Activated CD8-positive, alpha-beta T cell treated with anti-CD3 and anti-CD28 coated beads for 36 hours (primary cell): Measurements from ENCODE around the gene INHBC. TPM values are rescaled to one million over a fixed set of nuclear protein-coding genes. Genes with fewer than 3 reads are reported as not detected.
"Not testable (repeated sequence)": the region's sequence is repeated elsewhere in the genome, so short reads cannot be mapped to it uniquely, and the experiment has no call there.

ENCODE experiments used
- ATAC-seq: fragments of 200-7000 bp; cut with Tn5 transposase; one replicate; pipeline ENCODE4 v1.10.0; 2021; ENCODE audit warnings: mild to moderate bottlenecking, moderate library complexity
- CTCF ChIA-PET: fragments of 350-600 bp; sonication (Branson Sonifier 250); formaldehyde crosslinking; loops from one replicate; lab custom pipeline; 2021; ENCODE audit warnings: antibody characterized with exemption; lab: Charles Lee
- POLR2A ChIA-PET: fragments of 350-600 bp; sonication (Branson Sonifier 250); formaldehyde crosslinking; loops from one replicate; lab custom pipeline; 2021; ENCODE audit warnings: antibody characterized with exemption; lab: Charles Lee
- DNase-seq: peaks from one replicate; pipeline ENCODE4 v3.0.0-alpha.2; 2020
- H3K27ac Mint-ChIP-seq: one replicate; pipeline ENCODE4 v1.8.0; 2021; ENCODE audit warnings: mild to moderate bottlenecking, mixed read lengths
- H3K27me3 Mint-ChIP-seq: one replicate; pipeline ENCODE4 v1.8.0; 2021; ENCODE audit warnings: mixed read lengths
- H3K36me3 Mint-ChIP-seq: one replicate; pipeline ENCODE4 v1.8.0; 2021; ENCODE audit warnings: low read depth, mixed read lengths
- H3K4me1 Mint-ChIP-seq: one replicate; pipeline ENCODE4 v1.8.0; 2021; ENCODE audit warnings: low read depth, mixed read lengths
- H3K4me3 Mint-ChIP-seq: one replicate; pipeline ENCODE4 v1.8.0; 2021; ENCODE audit warnings: mild to moderate bottlenecking, moderate library complexity, mixed read lengths
- H3K9me3 Mint-ChIP-seq: one replicate; pipeline ENCODE4 v1.8.0; 2021; ENCODE audit warnings: mixed read lengths
- CTCF ChIP-seq: fragments of 200-600 bp; IDR thresholded peaks from one replicate; pipeline ENCODE4 v1.8.0; 2022; ENCODE audit warnings: antibody characterized with exemption, mild to moderate bottlenecking
- intact Hi-C: fragments of 100-400 bp; cut with micrococcal nuclease; formaldehyde crosslinking; loops from one replicate; pipeline ENCODE4 v1.10.0; 2022
- total RNA-seq, 2 experiments: library from RNA; stranded (reverse); gene quantifications; one replicate each; pipeline ENCODE4 v1.2.3, GENCODE V29; 2021

The INHBC gene
- total RNA-seq, 2 experiments from 2014 or later: 0.16 TPM; not detected in 1

GRCh38 chr12:57389033-57389432, 45.6 kb upstream of the INHBC start:
- no peak overlapping the region for H3K27ac Mint-ChIP-seq
- ChIA-PET POLR2A (interaction anchor here (0.9 kb wide), 1 partner anchor 12 kb away, joined by 3 read pairs; no protein-coding TSS in a partner anchor), CTCF (interaction anchor here (0.7 to 1.5 kb wide), 5 partner anchors 38 to 70 kb away, joined by 3 to 4 read pairs (median 3); no protein-coding TSS in a partner anchor)
- no peak for TF ChIP-seq CTCF
- peaks cover 24% of the 10 kb centered on the region for H3K36me3 Mint-ChIP-seq
- intact Hi-C loops: no loop called here
- no peaks in the 10 kb centered on the region for H3K9me3 Mint-ChIP-seq
- peaks cover 5% of the 10 kb centered on the region for H3K4me1 Mint-ChIP-seq
- no peaks in the 10 kb centered on the region for H3K27me3 Mint-ChIP-seq
- no peak overlapping the region for H3K4me3 Mint-ChIP-seq
- no peak for DNase-seq
- no peak for ATAC-seq

DNA sequence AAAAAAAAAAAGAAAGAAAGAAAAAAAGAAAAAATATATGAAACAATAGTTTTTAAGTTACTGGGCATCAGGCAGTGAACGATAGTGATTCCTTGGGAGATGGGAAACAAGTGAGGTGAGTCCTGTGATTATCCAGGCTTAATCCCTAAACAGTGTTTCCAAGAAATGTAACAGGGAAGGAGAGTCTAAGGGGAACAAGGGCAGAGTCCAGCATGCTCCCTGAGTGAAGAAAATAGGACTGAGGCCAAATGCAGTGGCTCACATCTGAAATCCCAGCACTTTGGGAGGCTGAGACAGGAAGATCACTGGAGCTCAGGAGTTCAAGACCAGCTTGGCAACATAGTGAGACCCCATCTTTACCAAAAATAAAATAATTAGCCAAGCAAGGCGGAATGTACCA, 44.4 kb upstream of the INHBC start:
- peaks cover 5% of the 10 kb centered on the region for H3K4me1 Mint-ChIP-seq
- intact Hi-C loops: no loop called here
- DNase-seq (no peak), ATAC-seq (no peak)
- no peak overlapping the region for H3K4me3 Mint-ChIP-seq
- H3K36me3 Mint-ChIP-seq: peaks cover 26% of the 10 kb centered on the region
- no peak overlapping the region for H3K27ac Mint-ChIP-seq
- no peaks in the 10 kb centered on the region for H3K9me3 Mint-ChIP-seq
- H3K27me3 Mint-ChIP-seq: no peaks in the 10 kb centered on the region
- CTCF ChIA-PET: interaction anchor here (0.9 kb wide), 1 partner anchor 11 kb away, joined by 3 read pairs; no protein-coding TSS in a partner anchor
- TF ChIP-seq CTCF: no peak
- POLR2A ChIA-PET: interaction anchor here (0.6 kb wide), 1 partner anchor 75 kb away, joined by 3 read pairs; no protein-coding TSS in a partner anchor

DNA sequence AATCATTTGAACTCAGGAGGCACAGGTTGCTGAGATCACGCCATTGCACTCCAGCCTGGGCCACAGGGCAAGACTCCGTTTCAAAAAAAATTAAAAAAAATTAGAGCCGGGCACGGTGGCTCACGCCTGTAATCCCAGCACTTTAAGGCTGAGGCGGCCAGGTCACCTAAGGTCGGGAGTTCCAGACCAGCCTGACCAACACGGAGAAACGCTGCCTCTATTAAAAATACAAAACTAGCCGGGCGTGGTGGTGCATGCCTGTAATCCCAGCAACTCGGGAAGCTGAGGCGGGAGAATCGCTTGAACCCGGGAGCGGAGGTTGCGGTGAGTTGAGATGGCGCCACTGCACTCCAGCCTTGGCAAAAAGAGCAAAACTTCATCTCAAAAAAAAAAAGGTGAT, 39.5 kb upstream of the INHBC start:
- intact Hi-C loops: no loop called here
- H3K4me1 Mint-ChIP-seq: peaks cover 6% of the 10 kb centered on the region
- H3K4me3 Mint-ChIP-seq: no peak overlapping the region
- TF ChIP-seq CTCF: no peak
- ATAC-seq (no peak), DNase-seq (no peak)
- H3K27ac Mint-ChIP-seq: no peak overlapping the region
- ChIA-PET POLR2A (interaction anchor here (0.6 kb wide), 1 partner anchor 59 kb away, joined by 3 read pairs; no protein-coding TSS in a partner anchor), CTCF (no interaction called here)
- no peaks in the 10 kb centered on the region for H3K27me3 Mint-ChIP-seq
- H3K9me3 Mint-ChIP-seq: no peaks in the 10 kb centered on the region
- H3K36me3 Mint-ChIP-seq: peaks cover 23% of the 10 kb centered on the region

DNA sequence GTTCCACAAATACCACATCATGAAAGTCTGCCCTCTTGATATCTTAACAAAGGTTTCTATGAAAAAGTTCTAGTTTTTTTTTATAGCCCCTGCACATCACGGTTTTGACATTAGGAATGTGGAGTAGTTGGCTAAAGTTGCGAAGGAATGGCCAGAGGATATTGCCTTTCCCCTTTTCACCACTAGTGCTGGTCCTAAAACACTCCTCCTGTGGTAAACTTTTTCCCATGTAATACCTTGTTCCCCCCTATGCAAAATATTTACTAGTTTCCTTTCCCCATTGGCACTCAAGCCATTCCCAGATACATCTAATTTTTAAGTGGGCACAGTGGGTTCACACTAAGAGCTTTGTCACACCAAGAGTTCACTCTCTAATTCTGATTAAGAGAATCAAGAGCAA, 37.1 kb upstream of the INHBC start:
- Mint-ChIP-seq H3K9me3 (no peaks in the 10 kb centered on the region), H3K4me3 (no peak overlapping the region), H3K4me1 (peaks cover 12% of the 10 kb centered on the region), H3K36me3 (peaks cover 16% of the 10 kb centered on the region), H3K27ac (no peak overlapping the region), H3K27me3 (no peaks in the 10 kb centered on the region)
- CTCF ChIA-PET: interaction anchor here (1.1 kb wide), 1 partner anchor 58 kb away, joined by 4 read pairs; no protein-coding TSS in a partner anchor
- POLR2A ChIA-PET: no interaction called here
- no peak for TF ChIP-seq CTCF
- ATAC-seq (no peak), DNase-seq (no peak)
- intact Hi-C loops: no loop called here

GRCh38 chr12:57399718-57400463, 34.7 kb upstream of the INHBC start:
- H3K36me3 Mint-ChIP-seq, H3K27ac Mint-ChIP-seq, H3K4me3 Mint-ChIP-seq, DNase-seq, ATAC-seq, H3K9me3 Mint-ChIP-seq, intact Hi-C loops, H3K27me3 Mint-ChIP-seq: not testable (repeated sequence)
- CTCF ChIA-PET: interaction anchor here (1.0 to 1.6 kb wide), 3 partner anchors 9 to 157 kb away, joined by 3 to 4 read pairs (median 4); no protein-coding TSS in a partner anchor
- POLR2A ChIA-PET: interaction anchor here (0.7 kb wide), 1 partner anchor 8 kb away, joined by 3 read pairs; no protein-coding TSS in a partner anchor
- peaks cover 12% of the 10 kb centered on the region for H3K4me1 Mint-ChIP-seq
